Parathyroid adenoma (tissue), 2 donors: ENCODE measurements around the gene CRYBB3.

Experiments
- H2AFZ ChIP-seq: fragments of 300-600 bp; sonication (generic); one replicate; pipeline ENCODE4 v1.7.0; 2017; ENCODE audit warnings: antibody characterized with exemption, mild to moderate bottlenecking
- H3K27ac ChIP-seq: fragments of 300-600 bp; sonication (generic); one replicate; pipeline ENCODE4 v1.7.0; 2017
- H3K27me3 ChIP-seq: fragments of 300-600 bp; sonication (generic); one replicate; pipeline ENCODE4 v1.7.0; 2017; ENCODE audit warnings: low read length; ENCODE audit not compliant: control insufficient read depth, insufficient read depth
- H3K36me3 ChIP-seq: fragments of 300-600 bp; sonication (generic); one replicate; pipeline ENCODE4 v1.7.0; 2017; ENCODE audit warnings: low read length; ENCODE audit not compliant: control insufficient read depth, insufficient read depth
- H3K4me1 ChIP-seq: fragments of 300-600 bp; sonication (generic); one replicate; pipeline ENCODE4 v1.7.0; 2017; ENCODE audit warnings: control low read depth
- H3K4me2 ChIP-seq: fragments of 300-600 bp; sonication (generic); one replicate; pipeline ENCODE4 v1.7.0; 2017; ENCODE audit warnings: low read length
- H3K4me3 ChIP-seq: fragments of 300-600 bp; sonication (generic); one replicate; pipeline ENCODE4 v1.7.0; 2017; ENCODE audit warnings: low read depth, low read length
- H3K79me2 ChIP-seq: fragments of 300-600 bp; sonication (generic); one replicate; pipeline ENCODE4 v1.7.0; 2017; ENCODE audit warnings: control low read depth
- H3K9ac ChIP-seq: fragments of 300-600 bp; sonication (generic); one replicate; pipeline ENCODE4 v1.7.0; 2017; ENCODE audit warnings: mild to moderate bottlenecking
- H3K9me3 ChIP-seq: fragments of 300-600 bp; sonication (generic); one replicate; pipeline ENCODE4 v1.7.0; 2017; ENCODE audit warnings: low read length; ENCODE audit not compliant: control insufficient read depth
- TF ChIP-seq, protein P1 (sequence below): fragments of 300-600 bp; sonication (generic); IDR thresholded peaks from one replicate; pipeline ENCODE4 v1.7.0; 2017; ENCODE audit warnings: antibody characterized with exemption, mild to moderate bottlenecking
- donor health status: primary hyperparathyroidism.

CRYBB3 gene

DNA sequence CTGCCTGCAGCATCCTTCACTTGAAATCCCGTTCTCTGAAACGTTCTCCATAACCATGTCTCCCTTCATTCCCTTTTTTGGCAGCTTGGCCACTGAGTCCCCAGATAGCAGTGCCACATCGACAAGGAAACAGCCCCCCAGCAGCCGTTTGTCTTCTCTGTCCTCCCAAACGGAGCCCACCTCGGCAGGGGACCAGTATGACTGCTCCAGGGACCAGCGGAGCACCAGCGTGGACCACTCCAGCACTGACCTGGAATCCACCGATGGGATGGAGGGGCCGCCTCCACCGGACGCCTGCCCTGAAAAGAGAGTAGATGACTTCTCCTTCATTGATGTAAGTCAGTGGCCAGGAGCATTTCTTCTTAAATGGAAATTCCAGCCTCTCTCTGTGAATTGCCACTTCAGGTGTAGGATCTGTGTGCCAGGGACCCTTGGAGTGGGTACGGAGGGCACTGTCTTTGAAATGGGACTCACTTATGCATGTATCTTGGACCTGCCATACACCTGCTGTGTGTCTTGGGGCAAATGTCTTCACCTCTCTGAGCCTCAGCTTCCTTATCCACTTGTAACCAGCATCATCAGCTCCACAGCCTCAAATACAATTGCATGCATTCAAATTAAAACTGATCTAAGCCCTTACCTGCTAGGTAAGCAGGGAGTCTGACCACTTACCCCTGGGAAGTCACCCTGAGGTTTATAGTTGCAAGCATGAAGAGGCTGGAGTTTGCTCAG is 25.3 kb upstream of the CRYBB3 start:
- TF ChIP-seq, protein P1, sequence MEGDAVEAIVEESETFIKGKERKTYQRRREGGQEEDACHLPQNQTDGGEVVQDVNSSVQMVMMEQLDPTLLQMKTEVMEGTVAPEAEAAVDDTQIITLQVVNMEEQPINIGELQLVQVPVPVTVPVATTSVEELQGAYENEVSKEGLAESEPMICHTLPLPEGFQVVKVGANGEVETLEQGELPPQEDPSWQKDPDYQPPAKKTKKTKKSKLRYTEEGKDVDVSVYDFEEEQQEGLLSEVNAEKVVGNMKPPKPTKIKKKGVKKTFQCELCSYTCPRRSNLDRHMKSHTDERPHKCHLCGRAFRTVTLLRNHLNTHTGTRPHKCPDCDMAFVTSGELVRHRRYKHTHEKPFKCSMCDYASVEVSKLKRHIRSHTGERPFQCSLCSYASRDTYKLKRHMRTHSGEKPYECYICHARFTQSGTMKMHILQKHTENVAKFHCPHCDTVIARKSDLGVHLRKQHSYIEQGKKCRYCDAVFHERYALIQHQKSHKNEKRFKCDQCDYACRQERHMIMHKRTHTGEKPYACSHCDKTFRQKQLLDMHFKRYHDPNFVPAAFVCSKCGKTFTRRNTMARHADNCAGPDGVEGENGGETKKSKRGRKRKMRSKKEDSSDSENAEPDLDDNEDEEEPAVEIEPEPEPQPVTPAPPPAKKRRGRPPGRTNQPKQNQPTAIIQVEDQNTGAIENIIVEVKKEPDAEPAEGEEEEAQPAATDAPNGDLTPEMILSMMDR = no peak
- Histone ChIP-seq H3K36me3 (no peaks in the 10 kb centered on the region), H2AFZ (no peak overlapping the region), H3K79me2 (no peaks in the 10 kb centered on the region), H3K4me2 (no peak overlapping the region), H3K27me3 (no peaks in the 10 kb centered on the region), H3K9ac (no peak overlapping the region), H3K27ac (no peak overlapping the region), H3K4me3 (no peak overlapping the region), H3K4me1 (no peaks in the 10 kb centered on the region), H3K9me3 (no peaks in the 10 kb centered on the region)

DNA sequence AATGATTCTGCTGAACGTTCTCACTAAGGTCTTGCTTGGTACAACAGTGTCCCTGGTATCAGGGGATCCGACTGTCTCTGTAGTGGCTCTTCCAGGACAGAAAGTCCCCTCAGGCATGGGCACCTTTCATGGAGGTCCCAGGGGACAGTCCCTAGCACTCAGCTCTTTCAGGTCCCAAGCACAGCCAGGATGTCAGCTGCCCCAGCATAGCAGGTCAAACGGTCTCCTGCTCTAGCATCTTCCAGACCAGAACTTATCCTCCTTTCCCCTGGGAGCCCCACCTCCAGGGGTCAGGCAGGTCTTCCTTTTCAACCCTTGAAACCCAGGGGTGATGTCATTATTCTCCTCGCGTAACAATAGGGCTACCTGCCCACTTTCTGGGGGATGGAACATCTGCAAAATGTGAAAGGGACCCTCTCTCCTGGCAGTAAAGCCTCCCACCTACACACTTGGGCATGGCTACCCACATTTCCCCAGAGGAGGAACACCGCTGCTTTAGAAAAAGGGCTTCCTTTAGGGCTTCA is 24.7 kb upstream of the CRYBB3 start:
- Histone ChIP-seq H2AFZ (no peak overlapping the region), H3K27ac (no peak overlapping the region), H3K9me3 (no peaks in the 10 kb centered on the region), H3K4me2 (no peak overlapping the region), H3K36me3 (no peaks in the 10 kb centered on the region), H3K4me3 (no peak overlapping the region), H3K27me3 (no peaks in the 10 kb centered on the region), H3K4me1 (no peaks in the 10 kb centered on the region), H3K79me2 (no peaks in the 10 kb centered on the region), H3K9ac (no peak overlapping the region)
- TF ChIP-seq, protein P1 = no peak

DNA sequence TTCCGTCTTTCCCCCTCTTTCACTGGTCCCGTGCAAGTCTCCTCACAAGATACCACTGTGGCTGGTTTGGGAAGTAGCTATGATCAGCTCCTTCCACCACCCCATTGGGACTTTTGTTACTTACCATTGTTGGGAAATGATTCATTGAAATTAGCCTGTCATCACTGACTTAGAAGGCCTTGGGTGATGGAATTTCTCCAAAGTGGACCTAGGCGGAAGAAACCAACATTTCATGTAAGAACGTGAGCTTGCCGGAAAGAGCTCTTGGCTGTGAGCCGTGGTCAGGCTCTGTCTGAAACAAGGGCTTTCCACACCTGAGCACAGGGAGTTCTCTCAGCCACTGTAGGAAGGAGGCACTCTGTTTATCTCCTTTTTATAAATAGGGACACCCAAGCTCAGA is 23.5 kb upstream of the CRYBB3 start:
- Histone ChIP-seq H2AFZ (no peak overlapping the region), H3K4me1 (no peaks in the 10 kb centered on the region), H3K4me2 (no peak overlapping the region), H3K9ac (no peak overlapping the region), H3K27ac (no peak overlapping the region), H3K9me3 (no peaks in the 10 kb centered on the region), H3K27me3 (no peaks in the 10 kb centered on the region), H3K36me3 (no peaks in the 10 kb centered on the region), H3K4me3 (no peak overlapping the region), H3K79me2 (no peaks in the 10 kb centered on the region)
- TF ChIP-seq, protein P1 = no peak

DNA sequence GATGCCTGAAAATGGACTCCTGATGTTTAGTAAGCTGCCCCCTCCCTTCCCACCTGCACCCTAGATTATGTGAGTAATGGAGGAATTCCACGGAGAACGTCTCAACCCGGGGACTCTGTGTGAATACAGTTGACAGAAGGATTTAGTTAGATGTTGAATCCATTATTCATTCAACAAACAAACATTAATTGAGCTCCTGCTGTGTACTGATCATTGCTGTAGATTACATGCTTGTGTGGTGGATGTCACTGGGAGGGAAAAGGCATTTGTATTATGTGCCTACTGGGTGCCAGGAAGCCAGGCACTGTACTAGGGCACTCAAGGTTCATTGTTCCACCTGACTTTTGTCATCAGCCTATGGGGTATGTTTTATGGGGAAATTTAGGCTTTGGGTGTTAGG is 22.9 kb upstream of the CRYBB3 start:
- H2AFZ ChIP-seq = no peak overlapping the region
- H3K36me3 ChIP-seq = no peaks in the 10 kb centered on the region
- H3K27ac ChIP-seq = no peak overlapping the region
- no peak overlapping the region for H3K4me3 ChIP-seq
- no peak overlapping the region for H3K4me2 ChIP-seq
- TF ChIP-seq, protein P1 = no peak
- H3K9me3 ChIP-seq = no peaks in the 10 kb centered on the region
- no peaks in the 10 kb centered on the region for H3K79me2 ChIP-seq
- H3K27me3 ChIP-seq = no peaks in the 10 kb centered on the region
- no peak overlapping the region for H3K9ac ChIP-seq
- no peaks in the 10 kb centered on the region for H3K4me1 ChIP-seq

DNA sequence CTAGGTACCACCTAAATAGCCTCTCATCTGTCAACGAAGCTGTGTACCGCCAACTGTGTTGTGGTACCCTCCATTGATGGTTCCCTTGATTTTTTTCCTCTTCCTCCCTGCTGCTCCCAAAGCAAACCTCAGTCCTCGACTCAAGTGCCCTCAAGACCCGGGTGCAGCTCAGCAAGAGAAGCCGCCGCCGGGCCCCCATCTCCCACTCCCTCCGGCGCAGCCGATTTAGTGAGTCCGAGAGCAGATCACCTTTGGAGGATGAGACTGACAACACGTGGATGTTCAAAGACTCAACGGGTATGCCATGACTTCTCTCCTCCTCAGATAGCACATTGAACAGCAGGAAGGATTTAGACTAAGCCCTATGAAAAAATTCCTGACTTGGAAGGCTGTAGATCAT is 22.4 kb upstream of the CRYBB3 start:
- TF ChIP-seq, protein P1 = no peak
- no peaks in the 10 kb centered on the region for H3K4me1 ChIP-seq

More for the DNA sequence above, 22.4 kb upstream of the CRYBB3 start:
- Histone ChIP-seq H3K79me2 (no peaks in the 10 kb centered on the region), H3K9me3 (no peaks in the 10 kb centered on the region), H3K9ac (no peak overlapping the region), H3K4me2 (no peak overlapping the region), H2AFZ (no peak overlapping the region), H3K36me3 (no peaks in the 10 kb centered on the region), H3K27ac (no peak overlapping the region), H3K4me3 (no peak overlapping the region), H3K27me3 (no peaks in the 10 kb centered on the region)
